ENCODE data around the gene GTF2H2C.
"Not testable (repeated sequence)": the region's sequence is repeated elsewhere in the genome, so short reads cannot be mapped to it uniquely, and the experiment has no call there.

The GTF2H2C gene

DNA sequence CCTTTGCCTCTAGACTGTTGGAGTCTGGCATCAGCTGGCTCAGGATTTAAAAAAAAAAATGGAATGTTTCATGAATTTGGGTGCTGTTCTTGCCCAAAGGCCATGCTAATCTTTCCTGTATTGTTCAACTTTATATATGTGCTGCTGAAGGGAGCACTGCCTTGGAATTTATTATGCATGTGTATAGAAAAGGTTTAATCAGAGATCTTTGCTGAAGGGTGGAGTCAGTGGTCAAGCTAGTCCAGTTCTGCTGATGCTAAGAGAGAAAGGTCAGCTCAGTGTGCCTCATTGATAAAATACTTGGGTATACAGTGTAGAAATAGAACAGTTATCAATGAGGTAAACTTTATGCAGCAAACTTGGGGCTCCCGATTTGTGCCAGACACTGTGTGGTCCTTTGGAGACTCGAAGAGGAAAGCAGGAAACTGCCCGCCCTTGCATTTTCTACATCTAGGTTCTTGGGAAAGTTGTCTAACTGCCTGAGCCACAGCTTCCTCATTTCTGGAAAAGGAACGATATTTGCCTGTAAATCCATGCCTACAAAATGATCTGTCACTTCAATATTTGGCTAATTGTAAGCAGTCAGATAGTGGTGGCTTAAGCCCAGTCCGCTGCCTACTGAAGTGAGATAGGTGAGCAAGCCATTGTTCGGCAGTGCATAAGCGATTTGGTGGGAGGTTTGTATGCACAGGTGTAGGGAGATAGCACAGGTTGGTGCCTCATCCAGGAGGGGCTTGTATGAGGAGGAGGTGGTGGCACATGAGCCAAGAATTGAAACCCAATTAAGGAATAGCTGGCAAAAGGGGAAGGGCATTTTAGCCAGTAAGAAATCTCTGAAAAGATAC is 29.2 kb upstream of the GTF2H2C start:
- TF ChIP-seq, protein P1, sequence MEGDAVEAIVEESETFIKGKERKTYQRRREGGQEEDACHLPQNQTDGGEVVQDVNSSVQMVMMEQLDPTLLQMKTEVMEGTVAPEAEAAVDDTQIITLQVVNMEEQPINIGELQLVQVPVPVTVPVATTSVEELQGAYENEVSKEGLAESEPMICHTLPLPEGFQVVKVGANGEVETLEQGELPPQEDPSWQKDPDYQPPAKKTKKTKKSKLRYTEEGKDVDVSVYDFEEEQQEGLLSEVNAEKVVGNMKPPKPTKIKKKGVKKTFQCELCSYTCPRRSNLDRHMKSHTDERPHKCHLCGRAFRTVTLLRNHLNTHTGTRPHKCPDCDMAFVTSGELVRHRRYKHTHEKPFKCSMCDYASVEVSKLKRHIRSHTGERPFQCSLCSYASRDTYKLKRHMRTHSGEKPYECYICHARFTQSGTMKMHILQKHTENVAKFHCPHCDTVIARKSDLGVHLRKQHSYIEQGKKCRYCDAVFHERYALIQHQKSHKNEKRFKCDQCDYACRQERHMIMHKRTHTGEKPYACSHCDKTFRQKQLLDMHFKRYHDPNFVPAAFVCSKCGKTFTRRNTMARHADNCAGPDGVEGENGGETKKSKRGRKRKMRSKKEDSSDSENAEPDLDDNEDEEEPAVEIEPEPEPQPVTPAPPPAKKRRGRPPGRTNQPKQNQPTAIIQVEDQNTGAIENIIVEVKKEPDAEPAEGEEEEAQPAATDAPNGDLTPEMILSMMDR (conservative IDR thresholded peaks at IDR 0.05; ENCODE audit: low read depth, low read length) = no peak
- Histone ChIP-seq H3K27ac (no peak overlapping the region), H3K79me2 (ENCODE audit: insufficient read depth, low read depth) (no peaks in the 10 kb centered on the region), H3K36me3 (ENCODE audit: insufficient read depth) (no peaks in the 10 kb centered on the region), H3K4me1 (ENCODE audit: low read depth, poor library complexity, severe bottlenecking) (no peaks in the 10 kb centered on the region), H3K9ac (no peak overlapping the region), H2AFZ (ENCODE audit: low read depth) (no peak overlapping the region), H4K20me1 (ENCODE audit: insufficient read depth) (no peaks in the 10 kb centered on the region), H3K27me3 (ENCODE audit: insufficient read depth, low read depth) (no peaks in the 10 kb centered on the region), H3K4me3 (IDR thresholded peaks at IDR 0.05; ENCODE audit: insufficient read depth, low read depth, low read length) (no peak overlapping the region), H3K4me2 (no peak overlapping the region)

DNA sequence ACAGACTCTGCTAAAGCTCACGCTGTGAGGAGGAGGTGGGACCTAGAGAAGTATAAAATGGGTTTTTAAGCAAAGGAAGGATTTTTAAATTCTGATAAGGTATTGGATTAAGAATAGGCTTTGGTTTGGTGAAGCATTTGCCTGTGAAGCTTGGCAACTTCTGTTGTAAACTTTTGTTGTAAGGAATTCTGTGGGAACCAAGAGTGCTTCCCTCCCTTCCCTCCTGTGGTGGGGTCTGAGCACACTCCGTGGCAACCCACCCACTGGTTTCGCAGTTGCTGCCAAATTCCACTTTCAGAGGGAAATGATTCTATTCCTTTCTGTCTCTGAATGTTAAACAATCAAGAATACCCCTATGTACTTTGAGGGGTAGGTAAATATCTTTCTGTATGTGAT is 28.6 kb upstream of the GTF2H2C start:
- H3K36me3 ChIP-seq (ENCODE audit: insufficient read depth) = no peaks in the 10 kb centered on the region
- no peaks in the 10 kb centered on the region for H4K20me1 ChIP-seq (ENCODE audit: insufficient read depth)
- H3K9ac ChIP-seq = no peak overlapping the region
- TF ChIP-seq, protein P1 (conservative IDR thresholded peaks at IDR 0.05; ENCODE audit: low read depth, low read length) = no peak
- H3K4me3 ChIP-seq (IDR thresholded peaks at IDR 0.05; ENCODE audit: insufficient read depth, low read depth, low read length) = no peak overlapping the region
- no peak overlapping the region for H3K4me2 ChIP-seq
- no peaks in the 10 kb centered on the region for H3K27me3 ChIP-seq (ENCODE audit: insufficient read depth, low read depth)
- H2AFZ ChIP-seq (ENCODE audit: low read depth) = no peak overlapping the region
- H3K4me1 ChIP-seq (ENCODE audit: low read depth, poor library complexity, severe bottlenecking) = no peaks in the 10 kb centered on the region
- no peaks in the 10 kb centered on the region for H3K79me2 ChIP-seq (ENCODE audit: insufficient read depth, low read depth)
- H3K27ac ChIP-seq = no peak overlapping the region

DNA sequence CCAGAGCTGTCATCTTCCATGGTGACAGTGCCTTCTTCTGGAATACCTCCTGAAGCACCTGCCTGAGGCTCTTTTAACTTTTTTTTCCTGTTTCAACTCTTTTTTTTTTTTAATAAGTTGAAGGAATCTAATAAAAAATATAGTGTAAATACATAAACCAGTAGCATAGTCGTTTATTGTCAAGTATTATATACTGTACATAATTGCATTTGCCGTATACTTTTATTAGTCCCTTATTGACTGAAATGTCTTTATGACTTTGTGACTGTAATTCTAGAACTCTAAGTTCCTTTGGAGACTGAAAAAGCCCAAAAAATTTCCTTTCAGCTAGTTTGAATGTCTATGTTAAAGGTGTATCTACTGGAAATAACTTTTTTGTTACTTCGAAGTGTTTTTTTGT is 22.1 kb upstream of the GTF2H2C start:
- not testable (repeated sequence) for H3K79me2 ChIP-seq (ENCODE audit: insufficient read depth, low read depth); H3K4me3 ChIP-seq (IDR thresholded peaks at IDR 0.05; ENCODE audit: insufficient read depth, low read depth, low read length); H3K27ac ChIP-seq; H4K20me1 ChIP-seq (ENCODE audit: insufficient read depth); H3K4me1 ChIP-seq (ENCODE audit: low read depth, poor library complexity, severe bottlenecking); H2AFZ ChIP-seq (ENCODE audit: low read depth); H3K4me2 ChIP-seq; H3K27me3 ChIP-seq (ENCODE audit: insufficient read depth, low read depth); H3K9ac ChIP-seq; H3K36me3 ChIP-seq (ENCODE audit: insufficient read depth)

DNA sequence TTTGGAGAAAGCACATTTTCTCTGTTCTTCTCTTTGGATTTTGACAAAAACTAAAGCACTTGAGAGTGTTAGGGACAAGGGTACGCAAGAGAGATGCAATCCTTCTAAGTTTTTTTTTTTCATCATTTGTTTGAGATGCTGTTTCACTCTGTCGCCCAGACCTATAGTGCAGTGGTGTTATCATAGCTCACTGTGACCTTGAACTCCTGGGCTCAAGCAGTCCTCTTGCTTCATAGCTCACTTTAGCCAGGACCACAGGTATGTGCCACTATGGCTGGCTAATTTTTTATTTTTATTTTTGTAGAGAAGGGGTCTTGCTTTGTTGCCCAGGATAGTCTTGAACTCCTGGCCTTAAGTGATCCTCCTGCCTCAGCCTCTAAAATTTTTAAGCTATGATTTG is 21.3 kb upstream of the GTF2H2C start:
- not testable (repeated sequence) for H3K9ac ChIP-seq; H3K79me2 ChIP-seq (ENCODE audit: insufficient read depth, low read depth); H3K27ac ChIP-seq; H3K4me1 ChIP-seq (ENCODE audit: low read depth, poor library complexity, severe bottlenecking); H4K20me1 ChIP-seq (ENCODE audit: insufficient read depth); H3K27me3 ChIP-seq (ENCODE audit: insufficient read depth, low read depth); H3K4me2 ChIP-seq; H3K4me3 ChIP-seq (IDR thresholded peaks at IDR 0.05; ENCODE audit: insufficient read depth, low read depth, low read length); H2AFZ ChIP-seq (ENCODE audit: low read depth); H3K36me3 ChIP-seq (ENCODE audit: insufficient read depth)

DNA sequence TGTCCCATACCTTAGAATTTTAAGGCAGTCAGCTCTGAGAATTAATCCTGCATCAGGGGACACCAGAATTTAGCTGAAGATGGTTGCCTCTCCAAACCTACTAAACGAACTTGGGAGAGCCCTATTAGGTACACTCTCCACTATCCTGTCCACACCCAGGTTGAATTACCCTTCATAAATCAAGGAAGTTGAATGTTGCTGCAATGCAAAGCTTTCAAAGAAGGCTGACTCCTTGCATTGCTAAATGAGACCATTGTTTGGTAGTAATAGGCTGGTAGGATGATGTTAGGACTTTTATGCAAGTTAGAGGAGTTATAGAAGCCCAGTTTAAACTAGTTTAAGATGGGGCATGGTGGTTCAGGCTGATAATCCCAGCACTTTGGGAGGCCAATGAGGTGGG is 18.6 kb upstream of the GTF2H2C start:
- not testable (repeated sequence) for H3K4me1 ChIP-seq (ENCODE audit: low read depth, poor library complexity, severe bottlenecking); H4K20me1 ChIP-seq (ENCODE audit: insufficient read depth); H2AFZ ChIP-seq (ENCODE audit: low read depth); H3K4me3 ChIP-seq (IDR thresholded peaks at IDR 0.05; ENCODE audit: insufficient read depth, low read depth, low read length); H3K4me2 ChIP-seq; H3K27me3 ChIP-seq (ENCODE audit: insufficient read depth, low read depth); H3K79me2 ChIP-seq (ENCODE audit: insufficient read depth, low read depth); H3K9ac ChIP-seq; H3K36me3 ChIP-seq (ENCODE audit: insufficient read depth); H3K27ac ChIP-seq

DNA sequence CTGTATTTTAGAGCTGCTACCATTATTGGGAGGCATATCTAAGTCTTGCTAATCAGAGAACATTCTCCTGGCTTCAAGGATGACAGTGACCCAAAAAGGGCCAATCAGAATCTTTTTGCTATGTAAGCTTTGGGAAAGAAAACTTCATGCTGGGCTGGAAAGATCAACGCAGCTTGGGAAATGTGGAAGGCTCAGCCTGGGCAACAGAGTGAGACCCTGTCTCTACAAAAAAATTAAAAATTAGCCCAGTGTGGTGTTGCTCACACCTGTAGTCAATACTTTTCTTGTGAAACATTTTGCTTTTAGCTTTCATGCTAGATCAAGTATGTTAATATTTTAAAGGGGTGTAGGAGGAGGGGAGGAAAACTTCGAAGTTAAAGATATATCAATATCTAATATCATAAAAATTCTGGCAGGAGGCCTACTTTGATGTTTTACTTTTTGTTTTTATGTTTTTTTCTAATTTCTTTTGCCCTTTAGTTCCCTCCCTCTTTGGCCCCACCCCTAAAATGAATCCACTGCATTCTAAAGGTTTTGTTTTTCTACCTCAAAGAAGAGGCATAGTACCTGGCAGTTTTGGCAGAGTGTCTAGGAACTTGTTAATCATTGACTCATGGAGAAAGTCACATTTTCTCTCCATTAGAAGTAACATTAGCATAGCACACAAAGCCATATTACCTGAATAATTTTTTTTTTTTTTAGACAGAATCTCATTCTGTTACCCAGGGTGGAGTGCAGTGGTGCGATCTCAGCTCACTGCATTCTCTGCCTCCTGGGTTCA is 17.0 kb upstream of the GTF2H2C start:
- not testable (repeated sequence) for H3K9ac ChIP-seq; H3K79me2 ChIP-seq (ENCODE audit: insufficient read depth, low read depth)

DNA sequence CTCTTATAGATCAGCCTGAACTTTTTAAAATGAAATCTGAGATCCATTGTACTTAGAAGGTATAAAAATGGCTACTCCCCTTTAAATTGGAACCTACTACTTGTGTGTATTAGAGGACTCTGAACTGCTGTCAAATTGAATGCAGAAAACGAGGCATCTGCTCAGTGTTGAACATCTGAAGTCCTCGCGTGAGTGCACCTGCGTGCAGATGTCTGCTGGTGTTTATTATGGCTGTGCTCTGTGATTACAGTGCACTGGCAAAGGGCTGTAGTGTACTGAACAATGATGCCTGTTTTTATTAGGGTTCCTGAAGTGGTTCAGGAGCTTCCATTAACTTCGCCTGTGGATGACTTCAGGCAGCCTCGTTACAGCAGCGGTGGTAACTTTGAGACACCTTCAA is 15.4 kb upstream of the GTF2H2C start:
- H3K79me2 ChIP-seq (ENCODE audit: insufficient read depth, low read depth); H2AFZ ChIP-seq (ENCODE audit: low read depth); H3K9ac ChIP-seq; H3K36me3 ChIP-seq (ENCODE audit: insufficient read depth); H3K27ac ChIP-seq; H3K4me1 ChIP-seq (ENCODE audit: low read depth, poor library complexity, severe bottlenecking); H3K4me2 ChIP-seq; H4K20me1 ChIP-seq (ENCODE audit: insufficient read depth); H3K27me3 ChIP-seq (ENCODE audit: insufficient read depth, low read depth); H3K4me3 ChIP-seq (IDR thresholded peaks at IDR 0.05; ENCODE audit: insufficient read depth, low read depth, low read length): not testable (repeated sequence)

More for the DNA sequence above, 17.0 kb upstream of the GTF2H2C start:
- H3K4me3 ChIP-seq (IDR thresholded peaks at IDR 0.05; ENCODE audit: insufficient read depth, low read depth, low read length); H3K27me3 ChIP-seq (ENCODE audit: insufficient read depth, low read depth); H3K36me3 ChIP-seq (ENCODE audit: insufficient read depth); H4K20me1 ChIP-seq (ENCODE audit: insufficient read depth); H2AFZ ChIP-seq (ENCODE audit: low read depth); H3K4me1 ChIP-seq (ENCODE audit: low read depth, poor library complexity, severe bottlenecking); H3K27ac ChIP-seq; H3K4me2 ChIP-seq: not testable (repeated sequence)

DNA sequence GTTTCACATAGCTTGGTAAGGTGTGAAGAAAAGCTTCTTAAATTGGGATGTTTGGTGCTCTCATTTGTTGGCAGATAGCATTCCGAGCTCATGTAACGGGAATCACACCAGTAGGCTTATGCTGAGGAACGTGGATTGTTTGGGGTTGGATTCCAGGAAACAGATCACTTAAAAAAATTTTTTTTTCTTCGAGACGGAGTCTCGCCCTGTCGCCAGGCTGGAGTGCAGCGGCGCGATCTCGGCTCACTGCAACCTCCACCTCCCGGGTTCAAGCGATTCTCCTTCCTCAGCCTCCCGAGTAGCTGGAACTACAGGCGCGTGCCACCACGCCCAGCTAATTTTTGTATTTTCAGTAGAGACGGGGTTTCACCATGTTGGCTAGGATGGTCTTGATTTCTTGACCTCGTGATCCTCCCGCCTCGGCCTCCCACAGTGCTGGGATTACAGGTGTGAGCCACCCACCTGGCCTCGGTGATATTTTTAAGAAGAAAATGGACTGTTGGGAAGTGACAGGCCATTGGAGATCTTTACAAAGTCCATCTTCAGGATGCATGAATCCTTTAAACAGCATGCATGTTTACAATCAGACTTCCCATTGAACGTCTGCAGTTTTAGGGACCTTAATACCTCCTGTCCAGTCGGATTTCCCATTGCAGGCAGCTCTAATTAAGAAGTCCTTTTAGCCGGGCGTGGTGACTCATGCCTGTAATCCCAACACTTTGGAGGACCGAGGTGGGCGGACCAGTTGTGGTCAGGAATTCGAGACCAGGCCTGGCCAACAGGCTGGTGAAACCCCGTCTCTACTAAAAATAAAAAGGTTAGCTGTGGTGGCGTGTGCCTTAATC is 818 bp downstream of the GTF2H2C start:
- H3K27ac ChIP-seq; H3K27me3 ChIP-seq (ENCODE audit: insufficient read depth, low read depth); H3K36me3 ChIP-seq (ENCODE audit: insufficient read depth); H3K9ac ChIP-seq; H3K4me3 ChIP-seq (IDR thresholded peaks at IDR 0.05; ENCODE audit: insufficient read depth, low read depth, low read length); H4K20me1 ChIP-seq (ENCODE audit: insufficient read depth); H2AFZ ChIP-seq (ENCODE audit: low read depth); H3K79me2 ChIP-seq (ENCODE audit: insufficient read depth, low read depth); H3K4me1 ChIP-seq (ENCODE audit: low read depth, poor library complexity, severe bottlenecking): not testable (repeated sequence)
- peak overlapping the region; percentile 66 for H3K4me2 ChIP-seq

All from KMS-11 (cell line).